ENCODE results near the gene TRMT1L. TPM values are rescaled to one million over a fixed set of nuclear protein-coding genes. Genes with fewer than 3 reads are reported as not detected.

The TRMT1L gene
- total RNA-seq, 2 experiments from 2014 or later, result 33.7 to 38.7 TPM

GRCh38 chr1:185111873-185112272 lies 44.9 kb downstream of the TRMT1L start:
- no peak overlapping the region for H3K4me3 Mint-ChIP-seq
- intact Hi-C loops (cut with DNase I, micrococcal nuclease), result no loop called here
- H3K27me3 Mint-ChIP-seq, result no peaks in the 10 kb centered on the region
- no peaks in the 10 kb centered on the region for H3K4me1 Mint-ChIP-seq
- CTCF ChIA-PET, result no interaction called here
- H3K9me3 Mint-ChIP-seq (ENCODE audit: low read depth), result peaks cover 16% of the 10 kb centered on the region
- peaks cover 2% of the 10 kb centered on the region for H3K36me3 Mint-ChIP-seq (ENCODE audit: low read depth)
- no peak for ATAC-seq
- no peak overlapping the region for H3K27ac Mint-ChIP-seq
- no peak for DNase-seq
- POLR2A ChIA-PET, result no interaction called here

- no peaks in the 10 kb centered on the region for H3K27me3 Mint-ChIP-seq
- ATAC-seq (no peak), DNase-seq (no peak)
- POLR2A ChIA-PET, result no interaction called here
- CTCF ChIA-PET, result no interaction called here
- no peak overlapping the region for H3K27ac Mint-ChIP-seq
- H3K4me3 Mint-ChIP-seq, result no peak overlapping the region
- peaks cover 22% of the 10 kb centered on the region for H3K9me3 Mint-ChIP-seq (ENCODE audit: low read depth)
- intact Hi-C loops (cut with DNase I, micrococcal nuclease), result no loop called here
- no peaks in the 10 kb centered on the region for H3K4me1 Mint-ChIP-seq
- H3K36me3 Mint-ChIP-seq (ENCODE audit: low read depth), result peaks cover 2% of the 10 kb centered on the region
These were observed 46.6 kb downstream of the TRMT1L start for GRCh38 chr1:185110145-185110544.

GRCh38 chr1:185108321-185108720 lies 48.4 kb downstream of the TRMT1L start:
- ATAC-seq (no peak), DNase-seq (no peak)
- Mint-ChIP-seq H3K4me3 (no peak overlapping the region), H3K27me3 (no peaks in the 10 kb centered on the region), H3K36me3 (ENCODE audit: low read depth) (peaks cover 11% of the 10 kb centered on the region), H3K9me3 (ENCODE audit: low read depth) (peaks cover 22% of the 10 kb centered on the region), H3K27ac (no peak overlapping the region), H3K4me1 (no peaks in the 10 kb centered on the region)
- intact Hi-C loops (cut with DNase I, micrococcal nuclease), result no loop called here
- ChIA-PET CTCF (interaction anchor here (0.7 to 0.8 kb wide), 2 partner anchors 26 to 33 kb away, joined by 3 read pairs; no protein-coding TSS in a partner anchor), POLR2A (interaction anchor here (0.6 kb wide), 1 partner anchor 365 kb away, joined by 5 read pairs; no protein-coding TSS in a partner anchor)

- POLR2A ChIA-PET, result no interaction called here
- ATAC-seq, result no peak
These were observed 51.6 kb downstream of the TRMT1L start for GRCh38 chr1:185105121-185105520.

GRCh38 chr1:185104083-185104482 lies 52.7 kb downstream of the TRMT1L start:
- H3K4me3 Mint-ChIP-seq, result no peak overlapping the region
- H3K27me3 Mint-ChIP-seq, result no peaks in the 10 kb centered on the region
- peaks cover 11% of the 10 kb centered on the region for H3K9me3 Mint-ChIP-seq (ENCODE audit: low read depth)
- H3K27ac Mint-ChIP-seq, result no peak overlapping the region
- ChIA-PET POLR2A (no interaction called here), CTCF (interaction anchor here (0.5 kb wide), 1 partner anchor 34 kb away, joined by 3 read pairs; no protein-coding TSS in a partner anchor)
- intact Hi-C loops (cut with DNase I, micrococcal nuclease), result no loop called here
- no peak for ATAC-seq
- DNase-seq, result no peak
- H3K36me3 Mint-ChIP-seq (ENCODE audit: low read depth), result peaks cover 43% of the 10 kb centered on the region
- no peaks in the 10 kb centered on the region for H3K4me1 Mint-ChIP-seq

More at GRCh38 chr1:185105121-185105520, 51.6 kb downstream of the TRMT1L start:
- CTCF ChIA-PET, result interaction anchor here (1.2 to 1.5 kb wide), 2 partner anchors 11 to 14 kb away, joined by 3 read pairs; no protein-coding TSS in a partner anchor
- H3K36me3 Mint-ChIP-seq (ENCODE audit: low read depth), result peaks cover 35% of the 10 kb centered on the region
- intact Hi-C loops (cut with DNase I, micrococcal nuclease), result no loop called here
- no peak overlapping the region for H3K4me3 Mint-ChIP-seq
- peaks cover 19% of the 10 kb centered on the region for H3K9me3 Mint-ChIP-seq (ENCODE audit: low read depth)
- no peaks in the 10 kb centered on the region for H3K27me3 Mint-ChIP-seq
- H3K27ac Mint-ChIP-seq, result no peak overlapping the region
- H3K4me1 Mint-ChIP-seq, result no peaks in the 10 kb centered on the region
- no peak for DNase-seq

- no peaks in the 10 kb centered on the region for H3K9me3 Mint-ChIP-seq (ENCODE audit: low read depth)
- H3K27ac Mint-ChIP-seq, result no peak overlapping the region
- intact Hi-C loops (cut with DNase I, micrococcal nuclease), result no loop called here
- DNase-seq, result no peak
- no peak overlapping the region for H3K4me3 Mint-ChIP-seq
- ATAC-seq, result no peak
- peaks cover 49% of the 10 kb centered on the region for H3K36me3 Mint-ChIP-seq (ENCODE audit: low read depth)
- H3K4me1 Mint-ChIP-seq, result no peaks in the 10 kb centered on the region
- ChIA-PET POLR2A (no interaction called here), CTCF (no interaction called here)
- H3K27me3 Mint-ChIP-seq, result no peaks in the 10 kb centered on the region
These were observed 60.2 kb downstream of the TRMT1L start for GRCh38 chr1:185096531-185096930.

GRCh38 chr1:185094761-185095160 lies 62.0 kb downstream of the TRMT1L start:
- POLR2A ChIA-PET, result no interaction called here
- Mint-ChIP-seq H3K4me3 (no peak overlapping the region), H3K4me1 (no peaks in the 10 kb centered on the region), H3K27ac (no peak overlapping the region), H3K27me3 (no peaks in the 10 kb centered on the region), H3K36me3 (ENCODE audit: low read depth) (peaks cover 39% of the 10 kb centered on the region), H3K9me3 (ENCODE audit: low read depth) (no peaks in the 10 kb centered on the region)
- intact Hi-C loops (cut with DNase I, micrococcal nuclease), result no loop called here
- no peak for ATAC-seq
- DNase-seq, result no peak
- CTCF ChIA-PET, result no interaction called here

GRCh38 chr1:185091480-185091879 lies 65.3 kb downstream of the TRMT1L start:
- no peak for DNase-seq
- no peak for ATAC-seq
- no peak overlapping the region for H3K27ac Mint-ChIP-seq
- no peak overlapping the region for H3K4me3 Mint-ChIP-seq
- H3K36me3 Mint-ChIP-seq (ENCODE audit: low read depth), result peaks cover 44% of the 10 kb centered on the region
- ChIA-PET CTCF (interaction anchor here (0.6 to 1.1 kb wide), 2 partner anchors 14 to 538 kb away, joined by 3 read pairs; no protein-coding TSS in a partner anchor), POLR2A (no interaction called here)
- intact Hi-C loops (cut with DNase I, micrococcal nuclease), result no loop called here
- H3K27me3 Mint-ChIP-seq, result no peaks in the 10 kb centered on the region
- no peaks in the 10 kb centered on the region for H3K9me3 Mint-ChIP-seq (ENCODE audit: low read depth)
- H3K4me1 Mint-ChIP-seq, result no peaks in the 10 kb centered on the region

GRCh38 chr1:185087746-185088145 lies 69.0 kb downstream of the TRMT1L start:
- ATAC-seq (no peak), DNase-seq (no peak)
- Mint-ChIP-seq H3K27me3 (no peaks in the 10 kb centered on the region), H3K4me3 (no peak overlapping the region), H3K36me3 (ENCODE audit: low read depth) (peaks cover 35% of the 10 kb centered on the region), H3K27ac (no peak overlapping the region), H3K4me1 (peaks cover 14% of the 10 kb centered on the region), H3K9me3 (ENCODE audit: low read depth) (no peaks in the 10 kb centered on the region)
- CTCF ChIA-PET, result no interaction called here
- POLR2A ChIA-PET, result no interaction called here
- intact Hi-C loops (cut with DNase I, micrococcal nuclease), result no loop called here

- intact Hi-C loops (cut with DNase I, micrococcal nuclease), result no loop called here
- Mint-ChIP-seq H3K4me1 (peaks cover 14% of the 10 kb centered on the region), H3K36me3 (ENCODE audit: low read depth) (peaks cover 34% of the 10 kb centered on the region), H3K27me3 (no peaks in the 10 kb centered on the region), H3K9me3 (ENCODE audit: low read depth) (no peaks in the 10 kb centered on the region), H3K27ac (no peak overlapping the region), H3K4me3 (no peak overlapping the region)
- ATAC-seq (no peak), DNase-seq (no peak)
- ChIA-PET POLR2A (no interaction called here), CTCF (interaction anchor here (0.7 kb wide), 1 partner anchor 153 kb away, joined by 4 read pairs; no protein-coding TSS in a partner anchor)
These were observed 69.7 kb downstream of the TRMT1L start for GRCh38 chr1:185087101-185087500.

GRCh38 chr1:185083818-185084217 lies 72.9 kb downstream of the TRMT1L start:
- Mint-ChIP-seq H3K4me3 (no peak overlapping the region), H3K9me3 (ENCODE audit: low read depth) (no peaks in the 10 kb centered on the region), H3K27me3 (no peaks in the 10 kb centered on the region), H3K4me1 (peaks cover 14% of the 10 kb centered on the region), H3K27ac (no peak overlapping the region), H3K36me3 (ENCODE audit: low read depth) (peaks cover 27% of the 10 kb centered on the region)
- CTCF ChIA-PET, result no interaction called here
- POLR2A ChIA-PET, result interaction anchor here (0.6 kb wide), 1 partner anchor 29 kb away, joined by 8 read pairs; no protein-coding TSS in a partner anchor
- DNase-seq (no peak), ATAC-seq (no peak)
- intact Hi-C loops (cut with DNase I, micrococcal nuclease), result no loop called here

GRCh38 chr1:185080422-185080821 lies 76.3 kb downstream of the TRMT1L start:
- H3K36me3 Mint-ChIP-seq (ENCODE audit: low read depth), result peaks cover 5% of the 10 kb centered on the region
- peaks cover 14% of the 10 kb centered on the region for H3K4me1 Mint-ChIP-seq
- no peak overlapping the region for H3K4me3 Mint-ChIP-seq
- H3K27ac Mint-ChIP-seq, result no peak overlapping the region
- no peak for DNase-seq
- ATAC-seq, result no peak
- no peaks in the 10 kb centered on the region for H3K27me3 Mint-ChIP-seq
- POLR2A ChIA-PET, result no interaction called here
- CTCF ChIA-PET, result no interaction called here
- H3K9me3 Mint-ChIP-seq (ENCODE audit: low read depth), result no peaks in the 10 kb centered on the region
- intact Hi-C loops (cut with DNase I, micrococcal nuclease), result no loop called here

- POLR2A ChIA-PET, result no interaction called here
- H3K36me3 Mint-ChIP-seq (ENCODE audit: low read depth), result peaks cover 3% of the 10 kb centered on the region
- no peaks in the 10 kb centered on the region for H3K9me3 Mint-ChIP-seq (ENCODE audit: low read depth)
- H3K27ac Mint-ChIP-seq, result no peak overlapping the region
- H3K4me3 Mint-ChIP-seq, result no peak overlapping the region
- no peak for ATAC-seq
- intact Hi-C loops (cut with DNase I, micrococcal nuclease), result no loop called here
- no peaks in the 10 kb centered on the region for H3K27me3 Mint-ChIP-seq
- DNase-seq, result no peak
- CTCF ChIA-PET, result no interaction called here
- peaks cover 21% of the 10 kb centered on the region for H3K4me1 Mint-ChIP-seq
These were observed 79.4 kb downstream of the TRMT1L start for GRCh38 chr1:185077374-185077773.

Data from activated CD4-positive, alpha-beta T cell treated with anti-CD3 and anti-CD28 coated beads for 36 hours (primary cell).